PFSK-1 (cell line): ENCODE measurements around the gene SPATA1.

Experiments used
- SIN3A ChIP-seq: IDR thresholded peaks from 2 replicates; pipeline ENCODE4 v1.6.1; 2012; ENCODE audit warnings: mild to moderate bottlenecking, low read length, moderate library complexity, borderline replicate concordance; ENCODE audit not compliant: insufficient read depth
- TF ChIP-seq, protein P1 (sequence below), 2 experiments: IDR thresholded peaks; 2 replicates each; pipeline versions ENCODE4 v1.6.1 to v1.8.0; 2011 to 2012; ENCODE audit warnings: low read depth in 2 of 2, low read length in 2 of 2, control low read depth in 1 of 2, inconsistent platforms in 1 of 2, mild to moderate bottlenecking in 1 of 2, moderate library complexity in 1 of 2; ENCODE audit not compliant: insufficient read depth in 1 of 2

DNA sequence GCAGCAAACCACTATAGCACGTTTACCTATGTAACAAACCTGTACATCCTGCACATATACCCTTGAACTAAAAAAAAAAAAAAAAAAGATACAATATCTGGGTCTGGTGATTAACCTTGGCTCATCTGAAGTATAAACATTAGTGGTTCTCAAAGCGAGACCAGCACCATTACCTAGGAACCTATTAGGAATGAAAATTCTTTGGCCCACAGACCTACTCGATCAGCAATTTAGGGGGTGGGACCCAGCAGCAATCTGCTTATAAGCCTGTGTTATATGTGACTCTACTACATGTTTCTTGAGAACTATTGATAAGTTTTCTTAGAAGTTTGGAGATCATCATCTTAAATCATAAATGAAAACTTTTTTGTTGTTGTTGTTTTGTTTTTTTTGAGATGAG, 9.7 kb upstream of the SPATA1 start:
- no peak for TF ChIP-seq SIN3A
- TF ChIP-seq, protein P1, sequence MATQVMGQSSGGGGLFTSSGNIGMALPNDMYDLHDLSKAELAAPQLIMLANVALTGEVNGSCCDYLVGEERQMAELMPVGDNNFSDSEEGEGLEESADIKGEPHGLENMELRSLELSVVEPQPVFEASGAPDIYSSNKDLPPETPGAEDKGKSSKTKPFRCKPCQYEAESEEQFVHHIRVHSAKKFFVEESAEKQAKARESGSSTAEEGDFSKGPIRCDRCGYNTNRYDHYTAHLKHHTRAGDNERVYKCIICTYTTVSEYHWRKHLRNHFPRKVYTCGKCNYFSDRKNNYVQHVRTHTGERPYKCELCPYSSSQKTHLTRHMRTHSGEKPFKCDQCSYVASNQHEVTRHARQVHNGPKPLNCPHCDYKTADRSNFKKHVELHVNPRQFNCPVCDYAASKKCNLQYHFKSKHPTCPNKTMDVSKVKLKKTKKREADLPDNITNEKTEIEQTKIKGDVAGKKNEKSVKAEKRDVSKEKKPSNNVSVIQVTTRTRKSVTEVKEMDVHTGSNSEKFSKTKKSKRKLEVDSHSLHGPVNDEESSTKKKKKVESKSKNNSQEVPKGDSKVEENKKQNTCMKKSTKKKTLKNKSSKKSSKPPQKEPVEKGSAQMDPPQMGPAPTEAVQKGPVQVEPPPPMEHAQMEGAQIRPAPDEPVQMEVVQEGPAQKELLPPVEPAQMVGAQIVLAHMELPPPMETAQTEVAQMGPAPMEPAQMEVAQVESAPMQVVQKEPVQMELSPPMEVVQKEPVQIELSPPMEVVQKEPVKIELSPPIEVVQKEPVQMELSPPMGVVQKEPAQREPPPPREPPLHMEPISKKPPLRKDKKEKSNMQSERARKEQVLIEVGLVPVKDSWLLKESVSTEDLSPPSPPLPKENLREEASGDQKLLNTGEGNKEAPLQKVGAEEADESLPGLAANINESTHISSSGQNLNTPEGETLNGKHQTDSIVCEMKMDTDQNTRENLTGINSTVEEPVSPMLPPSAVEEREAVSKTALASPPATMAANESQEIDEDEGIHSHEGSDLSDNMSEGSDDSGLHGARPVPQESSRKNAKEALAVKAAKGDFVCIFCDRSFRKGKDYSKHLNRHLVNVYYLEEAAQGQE (IDR thresholded peaks at IDR 0.05; ENCODE audit: insufficient read depth in 1 of 2, low read depth in 2 of 2, low read length in 2 of 2) = no peak
